HFFc6 (cell line): ENCODE measurements around the gene SPDYC. TPM values are rescaled to one million over a fixed set of nuclear protein-coding genes. Genes with fewer than 3 reads are reported as not detected.

Source experiments
- DNase-seq: peaks from one replicate; pipeline ENCODE4 v3.0.0-alpha.2; 2018
- H3K27ac Mint-ChIP-seq: 2 replicates; pipeline ENCODE4 v1.8.0; 2020; ENCODE audit warnings: mild to moderate bottlenecking, mixed read lengths
- H3K27me3 Mint-ChIP-seq: 2 replicates; pipeline ENCODE4 v1.8.0; 2021; ENCODE audit warnings: mild to moderate bottlenecking, moderate library complexity, mixed read lengths; ENCODE audit not compliant: insufficient read depth
- H3K36me3 Mint-ChIP-seq: 2 replicates; pipeline ENCODE4 v1.8.0; 2021; ENCODE audit warnings: low read depth, mixed read lengths
- H3K4me1 Mint-ChIP-seq: 2 replicates; pipeline ENCODE4 v1.8.0; 2020; ENCODE audit warnings: low read depth, mixed read lengths
- H3K4me3 Mint-ChIP-seq: 2 replicates; pipeline ENCODE4 v1.8.0; 2020; ENCODE audit warnings: mild to moderate bottlenecking, moderate library complexity, mixed read lengths
- H3K9me3 Mint-ChIP-seq: 2 replicates; pipeline ENCODE4 v1.8.0; 2020; ENCODE audit warnings: mild to moderate bottlenecking, mixed read lengths
- CTCF ChIP-seq: fragments of 200-600 bp; sonication (generic); IDR thresholded peaks from 2 replicates; pipeline ENCODE4 v1.5.0; 2021; ENCODE audit warnings: antibody characterized with exemption, mild to moderate bottlenecking
- total RNA-seq, 6 experiments: library from RNA; stranded (reverse); fragmentation: NEBNext Ultra II Directional; extraction: Animal tissue kit (Norgen Biotek cat#: 25700); gene quantifications; 2 replicates in 1 of 6; 3 replicates in 5 of 6; pipeline ENCODE4 v1.2.3, GENCODE V29; 2021

Gene SPDYC
- total RNA-seq, 6 experiments from 2014 or later = not detected

- Mint-ChIP-seq H3K9me3 (no peaks in the 10 kb centered on the region), H3K27ac (no peak overlapping the region), H3K4me3 (no peak overlapping the region), H3K27me3 (0 out of 2 replicates have a peak, but pooled peaks cover 3% of the 10 kb centered on the region), H3K36me3 (peaks cover 17% of the 10 kb centered on the region), H3K4me1 (peaks cover 14% of the 10 kb centered on the region)
- no peak for TF ChIP-seq CTCF
- DNase-seq = no peak
These were observed 40.2 kb upstream of the SPDYC start for GRCh38 chr11:65129649-65130441.

- DNase-seq = no peak
- Mint-ChIP-seq H3K9me3 (no peaks in the 10 kb centered on the region), H3K27me3 (0 out of 2 replicates have a peak, but pooled peaks cover 3% of the 10 kb centered on the region), H3K4me1 (peaks cover 20% of the 10 kb centered on the region), H3K36me3 (peaks cover 17% of the 10 kb centered on the region), H3K4me3 (no peak overlapping the region), H3K27ac (no peak overlapping the region)
- TF ChIP-seq CTCF = no peak
These were observed 39.2 kb upstream of the SPDYC start for GRCh38 chr11:65130631-65131416.

GRCh38 chr11:65131417-65131776 is 38.6 kb upstream of the SPDYC start:
- DNase-seq = no peak
- Mint-ChIP-seq H3K9me3 (no peaks in the 10 kb centered on the region), H3K4me3 (no peak overlapping the region), H3K4me1 (peaks cover 26% of the 10 kb centered on the region), H3K27ac (no peak overlapping the region), H3K36me3 (peaks cover 17% of the 10 kb centered on the region), H3K27me3 (0 out of 2 replicates have a peak, but pooled peaks cover 3% of the 10 kb centered on the region)
- TF ChIP-seq CTCF = no peak

GRCh38 chr11:65131895-65132237 is 38.2 kb upstream of the SPDYC start:
- H3K9me3 Mint-ChIP-seq = no peaks in the 10 kb centered on the region
- H3K36me3 Mint-ChIP-seq = peaks cover 17% of the 10 kb centered on the region
- H3K27me3 Mint-ChIP-seq = 0 out of 2 replicates have a peak, but pooled peaks cover 3% of the 10 kb centered on the region
- no peak overlapping the region for H3K27ac Mint-ChIP-seq
- H3K4me3 Mint-ChIP-seq = no peak overlapping the region
- no peak for TF ChIP-seq CTCF
- peaks cover 26% of the 10 kb centered on the region for H3K4me1 Mint-ChIP-seq
- no peak for DNase-seq

- H3K27me3 Mint-ChIP-seq = 0 out of 2 replicates have a peak, but pooled peaks cover 3% of the 10 kb centered on the region
- H3K27ac Mint-ChIP-seq = no peak overlapping the region; the same call in 1 of the 2 replicates
- DNase-seq = no peak
- H3K36me3 Mint-ChIP-seq = peaks cover 17% of the 10 kb centered on the region
- no peak for TF ChIP-seq CTCF
- H3K4me1 Mint-ChIP-seq = peaks cover 26% of the 10 kb centered on the region
- H3K9me3 Mint-ChIP-seq = no peaks in the 10 kb centered on the region
- peak overlapping the region; percentile 100 for H3K4me3 Mint-ChIP-seq
These were observed 37.6 kb upstream of the SPDYC start for GRCh38 chr11:65132238-65132987.
